GM18520 (cell line): ENCODE measurements around the gene NPFFR1.
"Not testable (repeated sequence)": the region's sequence is repeated elsewhere in the genome, so short reads cannot be mapped to it uniquely, and the experiment has no call there.

Source experiments
- ATAC-seq: cut with Tn5 transposase; IDR thresholded peaks from one replicate; pipeline ENCODE4 v1.9.1; 2021; ENCODE audit not compliant: unreplicated experiment

Gene NPFFR1

DNA sequence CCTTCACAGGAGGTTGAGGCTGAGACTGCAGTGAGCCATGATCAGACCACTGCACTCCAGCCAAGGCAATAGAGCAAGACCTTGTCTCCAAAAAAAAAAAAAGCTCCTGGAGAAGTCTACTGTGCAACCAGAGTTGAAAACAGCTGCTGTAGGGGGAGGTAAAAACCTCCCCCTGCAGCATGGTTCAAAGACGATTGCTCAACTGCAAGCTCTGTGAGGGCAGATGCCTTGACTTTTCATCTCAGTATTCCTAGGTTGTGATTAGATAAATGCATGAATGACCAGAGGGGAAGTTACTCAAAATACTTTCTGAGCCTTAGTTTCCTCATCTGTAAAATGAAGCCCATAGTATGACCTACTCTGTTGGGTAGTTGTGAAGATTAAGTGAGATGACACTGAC is 25.6 kb downstream of the NPFFR1 start:
- ATAC-seq, result no peak

DNA sequence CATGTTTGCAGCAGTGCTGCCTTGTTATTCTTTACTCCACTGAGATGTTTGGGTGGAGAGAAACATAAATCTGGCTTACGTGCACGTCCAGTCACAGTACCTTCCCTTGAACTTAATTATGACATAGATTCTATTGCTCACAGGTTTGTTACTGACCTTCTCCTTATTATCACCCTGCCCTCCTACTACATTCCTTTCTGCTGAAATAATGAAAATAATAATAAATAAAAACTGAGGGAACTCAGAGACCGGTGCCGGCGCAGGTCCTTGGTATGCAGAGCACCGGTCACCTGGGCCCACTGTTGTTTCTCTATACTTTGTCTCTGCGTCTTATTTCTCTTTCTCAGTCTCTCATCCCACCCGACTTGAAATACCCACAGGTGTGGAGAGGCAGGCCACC is 26.0 kb downstream of the NPFFR1 start:
- ATAC-seq, result not testable (repeated sequence)

DNA sequence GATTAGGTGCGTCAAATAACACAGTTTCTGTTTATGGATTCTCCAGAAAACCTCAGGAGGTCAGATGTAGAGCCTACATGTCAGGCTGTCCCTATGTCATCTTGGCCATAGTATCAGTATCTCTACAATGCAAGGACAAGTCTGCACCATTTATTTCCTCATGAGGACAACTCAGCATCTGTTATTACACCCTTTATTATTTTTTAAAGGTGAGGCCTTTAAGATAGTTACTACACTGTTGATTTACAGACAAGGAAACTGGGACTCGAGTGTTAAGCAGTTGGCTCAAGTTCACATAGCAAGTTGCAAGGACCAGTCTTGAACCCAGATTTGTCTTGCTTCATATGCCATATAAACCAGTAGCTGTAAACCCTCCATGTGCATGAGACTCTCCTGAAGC is 27.3 kb downstream of the NPFFR1 start:
- ATAC-seq, result no peak

DNA sequence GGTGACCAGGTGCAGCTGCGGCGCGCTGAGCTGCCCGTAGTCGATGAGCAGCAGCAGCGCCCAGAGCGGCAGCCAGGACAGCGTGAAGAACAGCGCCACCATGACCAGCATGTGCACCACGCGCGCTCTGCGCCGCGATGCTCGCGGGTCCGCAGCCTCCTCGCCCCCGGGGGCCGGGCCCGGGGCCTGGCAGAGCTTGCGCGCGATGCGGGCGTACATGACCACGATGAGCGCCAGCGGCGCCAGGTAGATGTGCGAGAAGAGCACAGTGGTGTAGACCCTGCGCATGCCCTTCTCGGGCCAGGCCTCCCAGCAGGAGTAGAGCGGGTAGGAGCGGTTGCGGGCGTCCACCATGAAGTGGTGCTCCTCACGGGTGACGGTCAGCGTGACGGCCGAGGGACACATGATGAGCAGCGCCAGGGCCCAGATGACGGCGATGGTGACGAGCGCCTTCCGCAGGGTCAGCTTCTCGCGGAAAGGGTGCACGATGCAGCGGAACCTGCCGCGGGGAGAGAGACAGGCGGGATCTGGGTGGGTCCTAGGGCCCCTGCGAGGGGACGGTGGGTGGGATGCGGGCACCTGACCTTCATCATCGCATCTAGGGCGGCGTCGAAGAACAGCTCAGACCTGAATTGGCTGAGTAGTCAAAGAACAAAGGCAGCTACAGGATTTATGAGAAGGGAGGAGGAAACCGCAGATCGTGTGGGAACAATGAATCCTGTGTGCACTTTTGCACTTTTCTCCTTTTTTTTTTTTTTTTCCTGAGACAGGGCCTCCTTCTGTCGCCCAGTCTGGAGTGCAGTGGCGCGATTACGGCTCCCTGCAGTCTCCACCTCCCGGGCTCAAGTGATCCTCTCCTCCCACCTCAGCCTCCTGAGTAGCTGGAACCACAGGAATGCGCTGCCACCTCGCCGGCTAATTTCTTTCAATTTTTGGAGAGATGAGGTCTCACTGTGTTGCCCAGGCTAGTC is 28.2 kb downstream of the NPFFR1 start:
- no peak for ATAC-seq

DNA sequence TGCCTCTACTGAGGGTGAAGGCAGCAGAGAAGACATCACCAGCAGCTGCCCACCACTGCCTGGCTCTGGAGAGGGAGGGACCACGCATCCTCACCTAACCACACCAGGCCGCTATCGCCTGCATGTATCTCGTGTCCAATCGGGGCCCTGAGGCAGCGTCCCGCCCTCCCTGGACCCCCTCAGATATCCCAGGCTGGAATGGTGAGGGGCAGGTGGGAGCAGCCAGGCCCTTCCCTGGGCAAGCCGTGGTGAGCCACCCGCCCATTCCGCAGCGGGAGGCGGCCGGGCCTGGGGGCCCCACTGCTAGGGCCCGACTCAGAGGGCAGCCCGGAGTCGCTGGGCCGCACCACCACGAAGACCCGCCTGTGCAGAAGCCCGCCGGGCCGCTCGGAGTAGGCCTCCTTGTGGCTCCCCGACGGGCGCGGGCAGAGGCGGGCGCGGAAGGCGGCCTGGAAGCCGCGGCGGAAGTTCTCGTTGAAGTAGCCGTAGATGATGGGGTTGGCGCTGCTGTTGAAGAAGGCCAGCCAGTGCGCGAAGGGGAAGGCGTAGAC is 29.0 kb downstream of the NPFFR1 start:
- ATAC-seq, result no peak

DNA sequence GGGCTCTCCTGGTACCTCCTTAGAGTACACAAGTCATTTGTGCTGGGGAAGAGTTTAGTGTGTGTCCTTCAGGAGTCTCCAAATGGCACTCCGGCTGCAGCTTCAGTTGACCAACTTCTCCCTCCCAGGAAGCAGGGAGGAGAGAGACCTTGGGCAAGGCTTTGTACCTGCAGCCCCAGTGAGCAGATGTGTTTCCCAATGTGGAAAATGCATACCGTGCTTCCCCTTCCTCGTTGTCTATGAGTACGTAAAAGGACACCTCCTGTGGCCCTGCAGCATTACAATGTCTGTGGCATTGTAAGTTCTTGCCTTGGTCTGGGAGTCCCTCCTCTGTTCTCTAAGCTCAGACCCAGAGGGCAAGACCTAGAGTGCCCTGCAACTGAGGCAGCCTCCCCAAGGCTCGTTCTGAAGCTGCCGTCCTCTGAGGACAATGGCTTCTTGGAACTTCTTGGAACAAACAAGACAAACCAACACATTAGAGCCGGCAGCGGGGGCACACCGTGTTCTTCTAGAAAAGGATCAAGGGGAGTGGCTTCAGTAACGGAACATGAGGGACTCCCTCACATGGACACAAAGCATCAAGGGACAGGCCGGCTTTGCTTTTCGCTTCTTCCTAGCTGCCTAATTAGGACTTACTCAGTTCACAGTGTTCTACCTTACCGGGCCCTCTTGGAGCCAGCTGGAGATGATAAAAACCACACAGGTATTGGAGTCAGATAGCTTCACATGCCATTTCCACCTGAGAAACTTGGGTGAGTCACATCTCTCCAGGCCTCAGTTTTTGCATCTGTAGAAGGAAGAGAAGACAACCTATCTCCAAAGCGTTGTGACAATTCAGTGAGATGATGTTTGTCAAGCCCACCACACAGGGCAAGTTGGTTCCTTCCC is 29.7 kb downstream of the NPFFR1 start:
- no peak for ATAC-seq

DNA sequence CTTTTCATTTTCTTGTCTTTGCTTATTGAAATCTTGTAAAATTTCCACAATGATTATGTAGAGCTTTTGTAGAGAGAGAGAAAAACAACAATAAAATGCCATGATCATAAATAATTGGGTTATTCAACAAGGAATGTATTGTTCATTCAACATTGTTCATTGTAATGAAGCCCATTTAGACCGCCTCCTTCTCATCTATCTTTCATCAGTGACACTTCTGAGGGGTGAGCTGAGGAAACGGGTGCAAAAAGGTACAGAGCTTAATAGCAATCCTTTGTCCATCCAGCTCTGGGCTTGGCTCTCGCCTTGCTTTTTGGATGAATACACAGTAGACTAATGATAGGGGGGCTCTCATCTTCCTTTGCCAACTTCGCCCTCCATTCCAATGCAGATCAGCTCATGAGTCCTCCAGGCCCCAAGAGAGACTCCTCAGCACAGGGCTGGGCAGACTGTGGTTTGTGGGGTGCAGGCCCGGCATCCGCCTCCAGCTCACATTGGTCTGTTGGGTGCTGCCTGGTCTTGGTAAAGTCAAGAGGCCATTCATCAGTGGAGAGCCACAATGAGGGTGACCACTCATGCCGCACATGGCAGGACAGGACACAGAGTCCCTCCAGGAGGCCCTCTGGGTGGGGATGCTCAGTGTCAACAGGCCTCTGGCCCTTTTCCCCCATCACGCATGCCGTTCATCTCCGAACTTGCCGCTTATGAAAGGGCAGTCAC is 32.7 kb downstream of the NPFFR1 start:
- ATAC-seq, result no peak

DNA sequence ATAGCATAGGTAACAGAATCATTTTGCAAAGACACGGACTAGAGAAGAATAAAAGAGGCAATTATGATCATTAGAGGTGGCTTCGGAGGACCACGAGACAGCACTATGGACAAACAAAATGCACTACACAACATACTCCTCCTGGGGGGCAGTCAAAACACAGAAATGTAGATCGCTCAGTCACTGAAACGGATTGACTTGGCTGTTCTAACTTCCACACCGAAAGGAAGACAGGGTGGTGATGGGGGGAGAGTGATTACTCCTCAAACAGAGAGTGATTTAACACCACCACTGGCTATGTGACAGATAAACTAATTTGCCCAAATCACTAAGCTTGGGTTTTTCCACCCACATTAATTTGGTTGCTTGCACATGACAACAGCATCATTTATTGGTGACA is 36.4 kb downstream of the NPFFR1 start:
- no peak for ATAC-seq

DNA sequence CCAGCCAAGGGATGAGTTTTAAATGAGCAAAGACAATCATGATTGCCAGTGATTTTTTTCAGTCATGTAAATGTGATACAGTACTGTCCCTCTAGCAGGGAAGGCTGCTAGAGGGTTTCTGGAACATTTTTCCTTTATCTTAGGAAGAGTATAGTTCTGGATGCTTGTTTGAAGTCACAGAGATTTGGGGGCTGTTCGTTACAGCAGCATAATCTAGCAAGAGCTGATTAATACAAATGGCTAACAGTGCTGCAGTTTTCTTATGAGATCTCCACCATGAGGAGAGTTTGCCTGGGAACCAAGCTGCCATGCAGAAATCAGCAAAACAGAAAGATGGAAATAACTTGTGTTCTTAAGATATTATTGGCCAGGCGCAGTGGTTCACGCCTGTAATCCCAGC is 42.7 kb downstream of the NPFFR1 start:
- ATAC-seq, result no peak

DNA sequence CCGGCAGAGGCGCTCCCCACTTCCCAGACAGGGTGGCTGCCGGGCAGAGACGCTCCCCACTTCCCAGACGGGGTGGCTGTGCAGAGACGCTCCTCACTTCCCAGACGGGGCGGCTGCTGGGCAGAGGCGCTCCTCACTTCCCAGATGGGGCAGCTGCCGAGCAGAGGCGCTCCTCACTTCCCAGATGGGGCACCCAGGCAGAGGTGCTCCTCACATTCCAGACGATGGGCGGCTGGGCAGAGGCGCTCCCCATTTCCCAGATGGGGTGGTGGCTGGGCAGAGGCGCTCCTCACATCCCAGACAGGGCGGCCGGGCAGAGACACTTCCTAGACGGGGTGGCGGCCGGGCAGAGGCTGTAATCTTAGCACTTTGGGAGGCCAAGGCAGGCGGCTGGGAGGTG is 43.8 kb downstream of the NPFFR1 start:
- not testable (repeated sequence) for ATAC-seq

DNA sequence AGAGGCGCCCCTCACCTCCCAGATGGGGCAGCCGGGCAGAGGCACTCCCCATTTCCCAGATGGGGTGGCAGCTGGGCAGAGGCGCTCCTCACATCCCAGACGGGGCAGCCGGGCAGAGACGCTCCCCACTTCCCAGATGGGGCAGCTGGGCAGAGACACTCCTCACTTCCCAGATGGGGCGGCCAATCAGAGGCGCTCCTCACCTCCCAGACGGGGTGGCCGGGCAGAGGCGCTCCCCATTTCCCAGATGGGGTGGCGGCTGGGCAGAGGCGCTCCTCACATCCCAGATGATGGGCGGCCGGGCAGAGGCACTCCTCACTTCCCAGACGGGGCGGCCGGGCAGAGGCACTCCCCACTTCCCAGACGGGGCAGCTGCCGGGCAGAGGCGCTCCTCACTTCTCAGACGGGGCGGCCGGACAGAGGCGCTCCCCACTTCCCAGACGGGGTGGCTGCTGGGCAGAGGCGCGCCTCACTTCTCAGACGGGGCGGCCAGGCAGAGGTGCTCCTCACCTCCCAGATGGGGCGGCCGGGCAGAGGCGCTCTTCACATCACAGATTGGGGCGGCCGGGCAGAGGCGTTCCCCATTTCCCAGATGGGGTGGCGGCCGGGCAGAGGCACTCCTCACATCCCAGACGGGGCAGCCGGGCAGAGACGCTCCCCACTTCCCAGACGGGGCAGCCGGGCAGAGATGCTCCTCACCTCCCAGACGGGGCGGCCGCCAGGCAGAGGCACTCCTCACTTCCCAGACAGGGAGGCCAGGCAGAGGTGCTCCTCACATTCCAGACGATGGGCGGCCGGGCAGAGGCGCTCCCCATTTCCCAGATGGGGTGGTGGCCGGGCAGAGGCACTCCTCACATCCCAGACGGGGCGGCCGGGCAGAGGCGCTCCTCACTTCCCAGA is 44.5 kb downstream of the NPFFR1 start:
- ATAC-seq, result not testable (repeated sequence)

DNA sequence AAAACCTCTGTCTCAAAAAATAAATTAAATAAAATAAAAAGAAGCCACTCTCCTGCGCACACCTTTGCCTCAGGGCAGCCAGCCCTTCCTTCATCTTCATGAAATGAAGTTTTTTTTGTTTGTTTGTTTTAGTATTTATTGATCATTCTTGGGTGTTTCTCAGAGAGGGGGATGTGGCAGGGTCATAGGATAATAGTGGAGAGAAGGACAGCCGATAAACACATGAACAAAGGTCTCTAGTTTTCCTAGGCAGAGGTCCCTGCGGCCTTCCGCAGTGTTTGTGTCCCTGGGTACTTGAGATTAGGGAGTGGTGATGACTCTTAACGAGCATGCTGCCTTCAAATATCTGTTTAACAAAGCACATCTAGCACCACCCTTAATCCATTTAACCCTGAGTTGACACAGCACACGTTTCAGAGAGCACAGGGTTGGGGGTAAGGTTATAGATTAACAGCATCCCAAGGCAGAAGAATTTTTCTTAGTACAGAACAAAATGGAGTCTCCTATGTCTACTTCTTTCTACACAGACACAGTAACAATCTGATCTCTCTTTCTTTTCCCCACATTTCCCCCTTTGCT is 45.8 kb downstream of the NPFFR1 start:
- ATAC-seq, result not testable (repeated sequence)

DNA sequence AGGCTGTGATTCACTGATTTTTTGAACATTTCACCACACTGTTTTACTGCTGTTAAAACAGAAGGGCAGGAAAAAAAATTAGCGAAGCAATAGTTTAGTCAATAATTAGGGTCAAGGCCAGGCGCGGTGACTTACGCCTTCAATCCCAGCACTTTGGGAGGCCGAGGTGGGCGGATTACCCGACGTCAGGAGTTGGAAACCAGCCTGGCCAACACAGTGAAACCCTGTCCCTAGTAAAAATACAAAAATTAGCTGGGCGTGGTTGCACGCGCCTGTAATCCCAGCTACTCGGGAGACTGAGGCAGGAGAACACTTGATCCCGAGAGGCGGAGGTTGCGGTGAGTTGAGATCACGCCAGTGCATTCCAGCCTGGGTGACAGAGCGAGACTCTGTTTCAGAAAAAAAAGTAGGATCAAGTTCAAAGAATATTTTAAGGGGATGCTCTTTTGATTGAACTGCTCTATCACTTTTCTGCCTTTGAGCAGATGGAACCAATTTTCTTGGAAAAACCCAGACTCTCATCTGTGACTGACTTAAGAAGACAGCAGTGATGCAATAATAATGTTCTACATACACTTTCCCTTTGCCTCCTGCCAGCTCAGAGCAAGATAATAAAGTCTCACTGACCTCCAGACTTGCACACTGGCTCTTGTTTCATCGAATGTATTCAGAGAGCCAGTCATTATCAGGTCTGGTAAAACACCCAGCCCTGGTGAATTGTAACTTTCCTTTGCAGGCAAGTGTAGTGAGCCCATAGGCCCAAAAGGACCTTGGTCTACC is 48.9 kb downstream of the NPFFR1 start:
- ATAC-seq, result no peak

DNA sequence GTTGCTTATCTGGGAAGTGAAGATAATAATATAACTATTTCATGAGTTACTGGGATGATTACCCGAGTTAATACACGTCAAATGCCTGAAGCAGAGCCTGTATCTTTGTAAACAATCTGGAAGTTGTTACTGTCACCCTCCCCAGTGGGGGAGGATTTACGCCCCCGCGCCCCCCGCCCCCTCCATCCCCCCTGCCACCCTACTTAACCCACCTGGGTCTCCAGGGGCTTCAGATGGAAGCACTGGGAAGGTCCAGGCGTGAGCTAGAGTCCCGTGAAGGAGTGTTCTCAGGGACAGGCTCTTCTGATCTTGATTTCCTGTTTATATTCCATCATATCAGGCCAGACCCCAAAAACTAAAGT is 49.9 kb downstream of the NPFFR1 start:
- no peak for ATAC-seq

DNA sequence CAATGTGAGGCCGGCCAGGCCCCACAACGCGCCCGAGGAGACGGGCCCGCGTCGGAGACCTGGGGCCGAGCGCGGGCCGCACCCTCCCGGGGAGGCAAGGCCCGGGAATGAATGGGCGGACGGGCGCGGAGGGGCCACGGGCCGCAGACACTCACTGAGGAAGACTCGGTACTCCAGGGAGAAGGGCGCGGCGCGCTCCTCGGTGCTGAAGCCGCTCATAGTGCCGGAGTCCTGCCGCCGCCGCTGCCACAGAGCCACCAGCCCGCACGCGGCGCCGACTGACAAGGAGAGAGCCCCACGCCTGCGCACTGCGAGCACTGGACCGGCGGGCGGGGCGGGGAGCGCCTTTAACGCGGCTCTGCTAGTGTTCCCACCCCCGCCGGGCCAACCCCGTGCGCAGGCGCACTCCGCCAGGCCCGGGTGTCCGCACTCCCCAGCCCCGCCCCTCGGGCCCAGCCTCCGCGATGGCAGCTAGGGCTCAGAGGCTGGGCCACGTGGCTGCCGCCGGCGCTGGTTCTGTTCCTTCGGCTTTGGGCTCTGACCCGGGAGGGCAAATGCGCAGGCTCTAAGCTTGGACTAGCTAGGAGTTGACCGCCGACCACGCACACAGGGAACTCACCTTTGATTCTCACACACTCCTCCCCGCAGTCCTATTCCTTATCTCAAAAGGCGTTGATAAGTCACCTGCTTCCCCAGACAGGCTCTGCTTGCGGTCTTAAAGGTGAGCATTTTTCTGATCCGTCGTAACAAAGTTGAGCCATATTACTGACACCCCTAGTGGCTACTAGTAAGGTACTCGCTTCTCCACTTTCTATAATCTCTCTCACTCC is 50.5 kb downstream of the NPFFR1 start, which contains the start of gene PPA1:
Gene PPA1, minus strand, starts transcription at position 321 of the 830 bp plus-strand sequence. Its CDS starts 102 bp downstream, at position 219.
- peak; percentile 82 for ATAC-seq

DNA sequence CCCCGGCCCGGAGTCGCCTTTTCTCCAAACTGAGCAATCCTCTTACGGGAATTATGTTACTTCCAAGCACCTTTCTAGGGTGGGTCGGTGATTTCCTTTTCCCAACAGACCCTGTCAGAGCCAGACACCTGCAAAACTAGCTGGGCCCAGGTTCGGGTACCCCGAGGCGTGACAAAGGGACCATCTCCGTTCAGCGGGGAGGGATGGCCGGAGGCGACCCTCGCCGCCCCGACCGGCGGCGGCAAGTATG is 51.0 kb downstream of the NPFFR1 start:
- ATAC-seq, result no peak

DNA sequence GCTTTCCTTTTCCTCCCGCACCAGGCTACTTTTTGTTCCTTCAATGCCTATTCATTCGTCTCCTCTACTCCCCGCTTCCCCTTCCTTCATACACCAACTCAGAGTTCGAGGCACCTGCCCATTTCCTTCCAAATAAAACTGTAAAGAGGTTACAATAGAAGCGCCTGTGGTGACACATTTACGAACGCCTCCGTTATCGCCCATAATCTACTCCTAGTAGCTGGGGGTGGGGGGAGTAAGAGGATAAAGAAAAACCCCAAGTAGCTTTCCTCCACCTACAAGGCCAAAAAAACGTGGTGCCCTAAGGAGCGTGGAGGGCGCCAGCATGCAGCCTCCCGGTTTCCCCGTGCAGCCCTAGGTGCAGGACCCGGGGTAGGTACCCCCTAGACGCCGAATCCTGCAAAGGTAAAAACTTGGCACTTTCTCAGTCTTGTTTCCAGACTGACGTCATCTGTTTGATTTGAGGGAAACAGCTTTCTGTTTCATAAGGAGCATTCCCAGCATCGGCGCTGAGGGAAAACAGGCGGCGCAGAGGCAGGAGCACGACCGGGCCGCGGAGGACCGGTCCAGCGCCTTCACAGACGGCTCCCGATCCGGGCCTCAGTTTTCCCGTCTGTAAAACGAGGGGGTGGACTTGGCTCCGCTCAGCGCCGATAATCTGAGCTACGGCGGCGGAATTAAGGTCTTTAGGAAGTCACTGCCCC is 51.5 kb downstream of the NPFFR1 start:
- ATAC-seq, result no peak
